IPS-18c (cell line): ENCODE results near the gene GTF2A1L.
"Not testable (repeated sequence)": the region's sequence is repeated elsewhere in the genome, so short reads cannot be mapped to it uniquely, and the experiment has no call there.

Source experiments
- H3K4me3 ChIP-seq: 2 replicates; pipeline ENCODE4 v1.7.0; 2013; ENCODE audit warnings: low read depth, mild to moderate bottlenecking, low read length, moderate library complexity; ENCODE audit not compliant: insufficient read depth
- H3K9me3 ChIP-seq: one replicate; pipeline ENCODE4 v1.6.1; 2013; ENCODE audit warnings: mild to moderate bottlenecking, low read length, moderate library complexity; ENCODE audit not compliant: control insufficient read depth, insufficient read depth

Gene GTF2A1L, protein sequence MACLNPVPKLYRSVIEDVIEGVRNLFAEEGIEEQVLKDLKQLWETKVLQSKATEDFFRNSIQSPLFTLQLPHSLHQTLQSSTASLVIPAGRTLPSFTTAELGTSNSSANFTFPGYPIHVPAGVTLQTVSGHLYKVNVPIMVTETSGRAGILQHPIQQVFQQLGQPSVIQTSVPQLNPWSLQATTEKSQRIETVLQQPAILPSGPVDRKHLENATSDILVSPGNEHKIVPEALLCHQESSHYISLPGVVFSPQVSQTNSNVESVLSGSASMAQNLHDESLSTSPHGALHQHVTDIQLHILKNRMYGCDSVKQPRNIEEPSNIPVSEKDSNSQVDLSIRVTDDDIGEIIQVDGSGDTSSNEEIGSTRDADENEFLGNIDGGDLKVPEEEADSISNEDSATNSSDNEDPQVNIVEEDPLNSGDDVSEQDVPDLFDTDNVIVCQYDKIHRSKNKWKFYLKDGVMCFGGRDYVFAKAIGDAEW

DNA sequence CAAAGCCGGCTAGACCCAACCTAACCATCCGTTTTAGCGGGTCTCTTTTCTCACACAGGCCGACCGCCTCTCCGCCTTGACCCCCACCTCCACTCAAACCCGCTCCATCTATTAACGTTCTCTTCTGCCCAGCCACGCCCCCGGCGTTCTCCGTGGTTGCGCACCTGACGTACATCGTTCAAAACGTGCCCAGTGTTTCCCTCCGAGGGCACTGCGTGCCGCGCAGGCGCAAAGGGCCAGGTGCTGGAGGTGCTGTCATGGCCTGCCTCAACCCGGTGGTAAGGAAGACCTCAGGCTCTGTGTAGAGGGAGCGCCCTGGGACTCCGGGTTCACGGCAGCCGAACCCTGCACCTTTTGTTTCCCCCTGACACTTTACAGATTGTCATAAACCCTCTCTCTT lies at the start of gene GTF2A1L:
GTF2A1L (plus strand) TSS at position 239 of the 400 bp plus-strand sequence; CDS start at position 258, 19 bp downstream.
- H3K4me3 ChIP-seq: no peak within 1 kb of the TSS
- H3K9me3 ChIP-seq: peaks cover 2% of the 10 kb centered on the region

DNA sequence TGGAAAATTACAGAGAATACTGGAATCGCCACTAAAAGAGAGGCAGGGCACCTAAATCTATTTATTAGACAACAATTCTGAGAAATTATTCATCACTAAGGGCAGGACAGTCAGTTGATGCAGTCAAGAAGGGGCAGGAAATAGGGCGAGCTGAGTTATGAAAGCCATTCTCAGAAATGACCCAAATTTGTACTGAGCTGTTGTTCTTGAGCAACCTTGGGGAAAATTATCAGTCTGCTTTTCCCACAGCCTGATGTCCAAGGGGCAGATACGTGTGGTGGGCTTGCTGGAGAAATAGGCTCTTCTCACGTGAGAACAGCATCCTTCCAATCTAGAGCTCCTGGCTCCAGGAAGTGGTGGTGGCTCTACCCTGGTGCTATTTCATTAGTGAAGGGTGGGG lies 49.1 kb upstream of the GTF2A1L start:
- H3K9me3 ChIP-seq: no peaks in the 10 kb centered on the region
- H3K4me3 ChIP-seq: no peak overlapping the region

DNA sequence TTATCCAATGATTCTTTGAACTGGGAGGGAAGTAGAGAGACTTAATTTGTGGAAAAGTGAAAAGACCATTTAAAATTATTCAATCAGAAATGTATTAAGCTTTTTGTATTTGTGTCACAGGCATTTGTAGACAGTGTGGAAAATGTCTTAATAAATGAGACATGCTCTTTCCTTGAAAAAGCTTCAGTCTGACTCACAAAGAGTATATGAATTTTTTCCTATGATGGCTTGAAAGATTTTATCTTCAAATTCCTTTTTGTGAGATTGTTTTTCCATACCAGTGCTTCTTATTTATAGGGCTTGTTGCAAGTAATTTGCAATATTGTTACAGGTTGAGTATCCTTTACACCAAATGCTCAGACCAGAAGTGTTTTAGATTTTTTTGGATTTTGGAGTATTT lies 48.2 kb upstream of the GTF2A1L start:
- no peaks in the 10 kb centered on the region for H3K9me3 ChIP-seq

DNA sequence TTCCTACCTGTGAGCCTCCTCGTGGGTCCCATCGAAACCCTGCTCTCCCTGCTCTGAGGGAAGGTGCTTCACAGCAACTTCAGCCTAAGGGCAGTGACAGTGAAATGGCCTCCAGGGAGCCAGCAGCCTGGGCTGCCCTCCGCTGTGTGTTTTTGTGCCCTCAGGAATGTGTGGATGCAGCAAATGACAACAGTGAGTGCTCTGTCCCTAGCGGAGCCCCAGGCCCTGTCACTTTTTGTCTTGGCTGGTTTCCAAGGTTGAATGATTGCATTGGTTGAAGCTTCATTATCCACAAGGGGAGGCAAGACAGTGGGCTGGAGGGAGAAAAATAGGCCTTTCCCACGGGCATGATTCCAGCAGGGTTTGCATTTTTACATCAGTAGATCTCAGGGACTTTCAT lies 44.8 kb upstream of the GTF2A1L start:
- H3K4me3 ChIP-seq: no peak overlapping the region
- H3K9me3 ChIP-seq: no peaks in the 10 kb centered on the region

More for the DNA sequence above, 48.2 kb upstream of the GTF2A1L start:
- no peak overlapping the region for H3K4me3 ChIP-seq

DNA sequence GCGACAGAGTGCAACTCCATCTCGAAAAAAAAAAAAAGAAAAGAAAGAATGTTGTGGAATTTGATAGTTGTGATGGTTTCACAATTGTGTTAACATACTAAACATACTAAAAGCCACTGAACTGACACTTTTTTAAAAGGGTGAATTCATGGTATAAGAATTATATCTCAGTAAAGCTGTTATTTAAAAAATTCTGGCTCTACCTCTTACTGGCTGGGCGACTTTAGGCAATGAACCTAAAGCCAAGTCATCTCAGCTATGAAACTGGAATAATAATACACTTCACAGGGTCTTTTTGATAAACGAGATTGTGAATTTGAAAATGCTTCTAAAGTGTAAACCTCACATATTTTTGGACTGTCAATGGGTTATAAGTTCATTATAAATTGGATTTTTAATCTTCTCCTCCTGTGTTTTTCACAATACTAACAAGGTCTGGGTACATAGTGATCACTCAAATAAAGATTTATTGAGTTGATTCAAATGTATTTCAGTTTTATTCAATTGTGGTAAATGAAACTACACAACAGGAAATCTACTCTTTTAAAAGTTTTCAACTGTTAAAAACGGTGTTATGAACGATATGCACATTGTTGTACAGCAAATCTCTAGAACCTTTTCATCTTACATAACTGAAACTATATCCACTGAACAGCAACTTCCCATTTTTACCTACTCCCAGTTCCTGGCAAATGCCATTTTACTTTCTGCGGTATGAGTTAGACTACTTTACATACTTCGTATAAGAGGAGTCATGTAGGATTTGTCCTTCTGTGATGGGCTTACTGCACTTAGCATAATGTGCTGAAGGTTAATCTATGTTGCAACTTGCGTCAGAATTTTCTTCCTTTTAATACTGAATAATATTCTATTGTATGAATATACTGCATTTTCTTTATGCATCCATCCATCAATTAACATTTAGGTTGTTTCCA lies 43.0 kb upstream of the GTF2A1L start:
- no peak overlapping the region for H3K4me3 ChIP-seq
- H3K9me3 ChIP-seq: no peaks in the 10 kb centered on the region

DNA sequence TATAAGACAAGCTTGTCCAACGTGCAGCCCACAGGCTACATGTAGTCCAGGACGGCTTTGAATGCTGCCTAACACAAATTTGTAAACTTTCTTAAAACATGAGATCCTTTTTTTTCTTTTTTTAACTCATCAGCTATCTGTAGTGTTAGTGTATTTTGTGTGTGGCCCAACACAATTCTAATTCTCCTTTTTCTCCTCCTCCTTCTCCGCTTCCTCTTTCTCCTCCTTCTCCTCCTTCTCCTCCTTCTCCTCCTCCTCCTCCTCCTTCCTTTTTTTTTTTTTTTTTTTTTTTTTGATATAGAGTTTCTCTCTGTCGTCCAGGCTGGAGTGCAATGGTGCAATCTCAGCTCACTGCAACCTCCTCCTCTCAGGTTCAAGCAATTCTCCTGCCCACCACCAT lies 39.3 kb upstream of the GTF2A1L start:
- Histone ChIP-seq H3K9me3 (no peaks in the 10 kb centered on the region), H3K4me3 (no peak overlapping the region)

DNA sequence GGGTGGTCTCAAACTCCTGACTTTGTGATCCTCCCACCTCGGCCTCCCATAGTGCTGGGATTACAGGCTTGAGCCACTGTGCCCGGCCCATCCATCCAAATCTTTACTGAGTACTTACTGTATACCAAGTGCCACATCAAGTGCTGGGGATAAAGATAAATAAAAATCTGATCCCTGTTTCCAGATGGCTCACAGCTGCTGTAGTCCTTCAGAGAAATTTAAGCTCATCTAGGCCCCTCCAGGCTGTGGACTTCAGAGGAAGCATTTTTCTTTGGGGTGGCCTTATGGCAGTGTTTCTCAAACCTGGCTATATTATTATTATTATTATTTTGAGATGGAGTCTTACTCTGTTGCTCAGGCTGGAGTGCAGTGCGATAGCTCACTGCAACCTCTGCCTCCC lies 33.7 kb upstream of the GTF2A1L start:
- H3K9me3 ChIP-seq: no peaks in the 10 kb centered on the region
- no peak overlapping the region for H3K4me3 ChIP-seq

DNA sequence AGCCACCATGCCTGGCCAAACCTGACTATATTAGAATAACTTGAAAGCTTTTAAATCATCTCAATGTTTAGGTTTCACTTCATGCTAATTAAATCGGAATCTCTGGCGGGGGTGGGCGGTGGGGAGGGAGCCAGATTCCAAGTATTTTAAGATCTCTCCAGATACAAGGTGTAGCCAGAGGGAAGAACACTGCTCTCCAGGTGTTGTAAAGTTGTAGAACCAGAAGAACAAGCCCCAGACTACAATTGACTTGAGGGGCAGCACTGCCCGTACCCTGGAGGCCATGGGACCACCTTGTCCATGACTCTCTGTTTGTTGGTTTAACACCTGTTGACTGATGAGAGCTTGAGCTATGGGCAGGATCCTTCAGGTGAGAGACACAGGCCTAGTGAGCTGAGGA lies 33.1 kb upstream of the GTF2A1L start:
- no peak overlapping the region for H3K4me3 ChIP-seq
- no peaks in the 10 kb centered on the region for H3K9me3 ChIP-seq

DNA sequence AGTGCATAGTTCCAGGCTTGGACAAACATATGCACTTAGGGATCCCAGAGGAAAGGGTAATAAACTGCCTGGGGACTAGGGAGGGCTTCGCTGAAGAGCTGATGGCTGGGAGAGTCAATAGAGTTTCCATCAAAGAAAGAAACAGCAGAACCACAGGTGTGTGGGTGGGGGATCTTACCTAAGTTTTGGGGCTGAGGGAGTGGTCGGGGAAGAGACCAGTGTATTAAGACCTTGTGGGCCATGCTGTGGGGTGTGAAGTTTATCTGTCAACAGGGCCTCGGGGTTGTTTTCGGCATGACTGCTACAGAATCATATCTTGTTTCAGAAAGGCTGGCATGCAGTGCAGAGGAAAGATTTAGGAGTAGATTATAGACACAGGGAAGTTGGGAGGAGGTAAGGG lies 31.2 kb upstream of the GTF2A1L start:
- H3K4me3 ChIP-seq: no peak overlapping the region

DNA sequence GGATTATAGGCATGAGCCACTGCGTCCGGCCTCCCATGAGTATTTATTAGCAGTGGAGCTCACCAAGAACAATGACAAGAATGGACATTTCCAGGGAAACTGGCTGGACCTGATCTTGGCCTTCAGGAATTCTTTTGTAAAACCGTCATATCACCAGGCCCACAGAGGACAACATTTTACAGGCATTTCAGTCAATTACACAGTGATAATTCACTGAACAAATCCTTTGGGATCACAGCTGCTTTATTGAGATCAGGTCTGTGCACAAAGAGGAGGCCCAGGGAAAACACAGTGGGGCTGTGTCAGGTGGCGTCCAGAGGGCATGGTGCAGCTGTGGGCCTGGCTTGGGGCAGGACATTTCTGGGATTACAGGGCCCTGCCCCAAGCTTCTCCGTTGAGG lies 30.1 kb upstream of the GTF2A1L start:
- no peaks in the 10 kb centered on the region for H3K9me3 ChIP-seq
- no peak overlapping the region for H3K4me3 ChIP-seq

More for the DNA sequence above, 31.2 kb upstream of the GTF2A1L start:
- H3K9me3 ChIP-seq: no peaks in the 10 kb centered on the region

DNA sequence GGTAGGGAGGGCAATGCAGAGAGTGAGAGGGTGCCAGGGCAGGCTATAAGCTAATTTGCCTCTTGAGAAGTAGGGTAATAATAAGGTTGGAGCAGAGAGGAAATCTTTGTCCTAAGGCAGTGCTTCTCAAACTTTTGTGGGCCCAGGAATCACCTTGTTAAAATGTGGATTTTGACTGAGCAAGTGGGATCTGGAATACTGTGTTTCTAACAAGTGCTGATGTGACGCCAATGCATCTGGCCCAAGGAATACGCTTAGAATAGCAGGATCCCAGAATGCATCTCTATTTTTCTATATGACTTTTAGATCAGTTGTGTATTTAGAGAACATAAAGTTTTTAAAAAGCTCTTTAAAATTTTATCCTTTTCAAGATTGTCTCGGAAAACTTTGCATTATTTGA lies 29.7 kb upstream of the GTF2A1L start:
- Histone ChIP-seq H3K9me3 (no peaks in the 10 kb centered on the region), H3K4me3 (no peak overlapping the region)

DNA sequence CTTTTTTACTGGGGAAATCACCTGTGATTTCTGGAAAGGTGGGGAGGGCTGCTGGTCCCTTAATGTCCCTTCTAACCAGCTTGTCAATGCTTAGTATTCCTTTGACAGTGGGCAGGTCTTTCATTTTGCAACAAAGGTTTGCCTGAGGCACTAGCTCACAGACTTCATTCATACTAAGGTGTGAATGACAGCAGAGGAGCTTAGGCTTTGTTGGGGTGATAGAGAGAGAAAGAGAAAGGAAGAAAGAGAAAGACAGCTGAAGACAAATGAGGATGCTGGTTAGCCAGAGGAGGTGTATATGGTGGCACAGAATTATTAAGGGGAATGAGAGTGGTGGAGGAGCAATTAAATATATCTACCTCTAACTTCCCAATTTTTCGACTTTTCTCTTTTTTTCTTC lies 28.9 kb upstream of the GTF2A1L start:
- Histone ChIP-seq H3K4me3 (no peak overlapping the region), H3K9me3 (no peaks in the 10 kb centered on the region)

DNA sequence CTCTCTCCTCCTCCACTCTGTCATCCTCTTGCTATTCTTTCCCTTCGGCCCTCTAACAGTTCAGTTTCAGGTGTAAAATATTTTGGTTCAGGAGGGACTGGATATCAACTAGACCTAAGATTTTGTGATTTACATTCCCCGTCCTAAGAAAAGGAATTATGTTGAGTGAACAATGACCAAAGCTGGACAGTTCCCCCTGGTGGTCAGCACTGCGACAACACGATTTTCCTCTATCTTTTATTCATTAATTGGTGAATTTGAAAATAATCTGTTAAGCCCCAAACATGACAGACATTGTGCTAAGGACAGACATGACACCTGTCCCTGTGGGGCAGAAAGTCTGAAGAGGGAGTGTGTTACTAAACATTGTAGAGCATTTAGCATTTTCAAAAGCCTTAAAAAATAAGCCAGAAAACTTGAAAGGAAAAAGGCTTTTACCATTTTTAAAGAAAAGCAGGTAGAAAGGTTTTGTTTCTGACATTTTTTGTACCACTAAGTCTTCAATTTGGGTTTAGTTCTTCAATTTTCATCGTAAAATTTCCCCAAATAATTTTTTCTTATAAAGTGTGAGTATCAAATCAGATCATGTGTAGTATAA lies 28.4 kb upstream of the GTF2A1L start:
- no peaks in the 10 kb centered on the region for H3K9me3 ChIP-seq
- H3K4me3 ChIP-seq: no peak overlapping the region

DNA sequence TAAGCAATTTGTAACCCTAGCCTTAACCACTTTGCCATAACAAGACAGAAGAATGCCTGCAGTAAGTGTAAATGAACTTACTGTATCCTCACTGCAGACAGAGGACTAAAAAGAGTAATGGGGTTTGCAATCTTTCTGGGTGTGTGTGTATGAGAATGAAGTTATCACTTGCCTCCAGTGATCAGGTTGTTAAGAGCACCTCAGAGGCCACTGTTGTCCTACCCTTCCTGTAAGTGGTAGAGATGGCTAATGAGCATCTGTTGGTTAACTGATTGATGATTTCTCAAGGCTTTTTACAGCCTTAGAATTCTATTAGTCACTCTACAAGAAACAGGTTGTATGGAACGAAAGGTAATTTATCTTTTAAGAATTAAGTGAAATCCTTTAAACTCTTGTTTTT lies 27.6 kb upstream of the GTF2A1L start:
- Histone ChIP-seq H3K9me3 (no peaks in the 10 kb centered on the region), H3K4me3 (no peak overlapping the region)

DNA sequence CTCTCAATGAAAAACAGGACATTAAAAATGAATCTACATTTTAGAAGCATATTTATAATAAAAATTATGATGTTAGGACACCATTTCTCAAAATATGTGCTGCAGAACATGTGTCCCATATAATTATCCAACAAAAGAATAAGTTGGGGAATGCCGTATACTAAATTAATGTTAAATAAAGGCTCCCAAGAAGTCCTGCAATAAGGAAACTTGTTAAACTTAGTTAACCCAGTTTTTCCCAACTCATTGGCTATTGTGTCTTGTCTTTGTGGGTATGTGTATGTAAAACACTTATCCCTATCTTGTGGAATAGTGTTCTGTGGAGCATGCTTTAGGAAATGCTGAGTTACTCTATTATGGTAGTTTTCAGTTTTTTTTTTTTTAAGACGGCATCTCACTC lies 25.6 kb upstream of the GTF2A1L start:
- H3K4me3 ChIP-seq: no peak overlapping the region
- no peaks in the 10 kb centered on the region for H3K9me3 ChIP-seq

DNA sequence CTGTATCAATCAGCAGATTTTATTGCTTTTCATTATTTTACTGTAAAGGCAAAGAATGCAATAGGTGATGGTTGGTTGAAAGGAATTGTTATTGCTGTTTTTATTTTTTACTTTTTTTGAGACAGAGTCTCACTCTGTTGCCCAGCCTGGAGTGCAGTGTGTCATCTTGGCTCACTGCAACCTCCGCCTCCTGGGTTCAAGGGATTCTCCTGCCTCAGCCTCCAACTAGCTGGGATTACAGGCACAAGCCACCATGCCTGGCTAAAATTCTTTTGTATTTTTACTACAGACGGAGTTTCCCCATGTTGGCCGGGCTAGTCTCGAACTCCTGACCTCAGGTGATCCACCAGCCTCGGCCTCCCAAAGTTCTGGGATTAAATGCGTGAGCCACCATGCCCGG lies 20.9 kb upstream of the GTF2A1L start:
- not testable (repeated sequence) for H3K9me3 ChIP-seq, H3K4me3 ChIP-seq

DNA sequence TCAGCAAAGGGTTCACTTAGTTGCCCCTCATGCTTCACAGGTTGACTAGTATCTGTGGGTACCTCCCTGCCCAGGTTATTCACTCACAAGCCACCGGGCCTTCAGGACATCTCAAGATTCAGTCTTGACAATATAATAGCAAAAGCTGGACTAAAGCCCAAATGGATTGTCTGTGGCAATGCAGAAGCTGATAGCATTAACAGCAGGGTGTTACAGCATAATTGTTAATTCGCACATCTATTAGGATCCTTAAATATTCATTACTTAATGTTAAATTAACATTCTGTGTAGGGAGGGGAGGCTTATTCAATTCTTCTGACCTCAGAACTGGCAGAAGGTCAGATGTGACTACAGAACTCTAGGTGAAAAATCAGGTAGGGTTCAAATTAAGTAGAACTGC lies 20.2 kb upstream of the GTF2A1L start:
- H3K4me3 ChIP-seq: no peak overlapping the region
- no peaks in the 10 kb centered on the region for H3K9me3 ChIP-seq
